CD4-positive, alpha-beta T cell (primary cell): ENCODE results near the gene ABCB9. TPM values are rescaled to one million over a fixed set of nuclear protein-coding genes. Genes with fewer than 3 reads are reported as not detected.

Experiments used
- ATAC-seq: fragments of 200-7000 bp; cut with Tn5 transposase; one replicate; pipeline ENCODE4 v1.10.0; 2022; ENCODE audit warnings: mild to moderate bottlenecking; ENCODE audit not compliant: poor library complexity
- CTCF ChIA-PET: fragments of 350-600 bp; sonication (Branson Sonifier 250); formaldehyde crosslinking; loops from one replicate; lab custom pipeline; 2021; ENCODE audit warnings: antibody characterized with exemption, inconsistent platforms; lab: Charles Lee
- POLR2A ChIA-PET: fragments of 350-600 bp; sonication (Branson Sonifier 250); formaldehyde crosslinking; loops from one replicate; lab custom pipeline; 2021; ENCODE audit warnings: antibody characterized with exemption, inconsistent platforms; lab: Charles Lee
- DNase-seq, 14 experiments: peaks; one replicate each; pipeline ENCODE4 v3.0.0-alpha.2; 2013 to 2020; ENCODE audit warnings: mixed read lengths in 2 of 14
- H3K27ac ChIP-seq, 2 donors: one replicate each; pipeline versions ENCODE4 v1.5.1 to v1.7.0; 2013; ENCODE audit warnings: low read length in 2 of 2, low read depth in 1 of 2, mild to moderate bottlenecking in 1 of 2
- H3K27me3 ChIP-seq, 2 experiments: 1 replicate in 1 of 2; 2 replicates in 1 of 2; pipeline versions ENCODE4 v1.6.1 to v1.7.0; 2013; ENCODE audit warnings: low read length in 2 of 2, control low read depth in 1 of 2, mild to moderate bottlenecking in 1 of 2, moderate library complexity in 1 of 2; ENCODE audit not compliant: insufficient read depth in 2 of 2, control insufficient read depth in 1 of 2
- H3K36me3 ChIP-seq: one replicate; pipeline ENCODE4 v1.6.1; 2013; ENCODE audit warnings: low read length, control low read depth; ENCODE audit not compliant: insufficient read depth
- H3K4me1 ChIP-seq: one replicate; pipeline ENCODE4 v1.6.1; 2013; ENCODE audit warnings: low read length, control low read depth; ENCODE audit not compliant: insufficient read depth
- H3K4me3 ChIP-seq: one replicate; pipeline ENCODE4 v1.5.1; 2013; ENCODE audit warnings: mild to moderate bottlenecking, low read length, moderate library complexity
- H3K9me3 ChIP-seq, 2 experiments: 1 replicate in 1 of 2; 2 replicates in 1 of 2; pipeline versions ENCODE4 v1.6.1 to v1.7.0; 2013; ENCODE audit warnings: low read length in 2 of 2, mild to moderate bottlenecking in 2 of 2, control low read depth in 1 of 2, moderate library complexity in 1 of 2; ENCODE audit not compliant: control insufficient read depth in 1 of 2, insufficient read depth in 1 of 2
- H3K27ac Mint-ChIP-seq: one replicate; pipeline ENCODE4 v1.8.0; 2020; ENCODE audit warnings: mixed read lengths
- H3K27me3 Mint-ChIP-seq: one replicate; pipeline ENCODE4 v1.8.0; 2021; ENCODE audit warnings: mixed read lengths
- H3K36me3 Mint-ChIP-seq: one replicate; pipeline ENCODE4 v1.8.0; 2021; ENCODE audit warnings: low read depth, mixed read lengths
- H3K4me1 Mint-ChIP-seq: one replicate; pipeline ENCODE4 v1.8.0; 2021; ENCODE audit warnings: low read depth, mixed read lengths
- H3K4me3 Mint-ChIP-seq: one replicate; pipeline ENCODE4 v1.8.0; 2020; ENCODE audit warnings: mild to moderate bottlenecking, mixed read lengths
- H3K9me3 Mint-ChIP-seq: one replicate; pipeline ENCODE4 v1.8.0; 2020; ENCODE audit warnings: mixed read lengths
- intact Hi-C, 2 experiments: fragments of 100-400 bp; cut with DNase I in 1 of 2; cut with micrococcal nuclease in 1 of 2; formaldehyde crosslinking; loops; one replicate each; pipeline versions ENCODE4 v1.15.1 to v1.9.0; 2023 to 2025; cut with DNase I, micrococcal nuclease
- total RNA-seq, 174 experiments: library from RNA in 2 of 174; stranded (reverse) in 2 of 174; gene quantifications; one replicate each; pipeline ENCODE4 v1.2.3 and lab custom pipeline; 2021 to 2026
- TF ChIP-seq, protein P1 (sequence below): fragments of 200-600 bp; IDR thresholded peaks from one replicate; pipeline ENCODE4 v1.8.0; 2022; ENCODE audit warnings: antibody characterized with exemption, mild to moderate bottlenecking

ABCB9 gene
- total RNA-seq, 2 experiments from 2014 or later, result 5.4 to 6.2 TPM

DNA sequence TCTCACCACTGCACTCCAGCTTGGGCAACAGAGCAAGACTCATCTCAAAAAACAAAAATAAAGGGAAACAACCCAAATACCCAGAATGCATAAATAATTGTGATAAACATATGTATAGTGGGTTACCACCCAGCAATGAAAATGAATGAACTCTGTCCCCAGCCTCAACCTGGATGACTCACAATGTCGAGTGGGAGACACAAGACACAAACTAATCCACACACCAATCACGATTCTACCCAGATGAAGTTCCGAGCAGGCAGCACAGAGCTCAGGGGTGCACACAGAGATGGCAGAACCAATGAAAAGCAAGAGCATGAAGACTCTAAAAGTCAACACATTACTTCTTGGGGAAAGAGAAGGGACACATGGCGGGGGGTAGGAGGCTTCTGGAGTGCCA is 27.1 kb downstream of the ABCB9 start:
- Mint-ChIP-seq H3K36me3 (no peaks in the 10 kb centered on the region), H3K27me3 (no peaks in the 10 kb centered on the region), H3K27ac (no peak overlapping the region), H3K9me3 (no peaks in the 10 kb centered on the region), H3K4me3 (no peak overlapping the region), H3K4me1 (no peaks in the 10 kb centered on the region)
- ChIA-PET CTCF (no interaction called here), POLR2A (no interaction called here)
- no peaks in the 10 kb centered on the region for H3K36me3 ChIP-seq
- no peak overlapping the region for H3K4me3 ChIP-seq
- no peak for DNase-seq
- H3K4me1 ChIP-seq, result peaks cover 5% of the 10 kb centered on the region
- no peak for ATAC-seq
- H3K27ac ChIP-seq, result no peak overlapping the region
- H3K9me3 ChIP-seq, result no peaks in the 10 kb centered on the region
- intact Hi-C loops, result no loop called here
- TF ChIP-seq, protein P1, sequence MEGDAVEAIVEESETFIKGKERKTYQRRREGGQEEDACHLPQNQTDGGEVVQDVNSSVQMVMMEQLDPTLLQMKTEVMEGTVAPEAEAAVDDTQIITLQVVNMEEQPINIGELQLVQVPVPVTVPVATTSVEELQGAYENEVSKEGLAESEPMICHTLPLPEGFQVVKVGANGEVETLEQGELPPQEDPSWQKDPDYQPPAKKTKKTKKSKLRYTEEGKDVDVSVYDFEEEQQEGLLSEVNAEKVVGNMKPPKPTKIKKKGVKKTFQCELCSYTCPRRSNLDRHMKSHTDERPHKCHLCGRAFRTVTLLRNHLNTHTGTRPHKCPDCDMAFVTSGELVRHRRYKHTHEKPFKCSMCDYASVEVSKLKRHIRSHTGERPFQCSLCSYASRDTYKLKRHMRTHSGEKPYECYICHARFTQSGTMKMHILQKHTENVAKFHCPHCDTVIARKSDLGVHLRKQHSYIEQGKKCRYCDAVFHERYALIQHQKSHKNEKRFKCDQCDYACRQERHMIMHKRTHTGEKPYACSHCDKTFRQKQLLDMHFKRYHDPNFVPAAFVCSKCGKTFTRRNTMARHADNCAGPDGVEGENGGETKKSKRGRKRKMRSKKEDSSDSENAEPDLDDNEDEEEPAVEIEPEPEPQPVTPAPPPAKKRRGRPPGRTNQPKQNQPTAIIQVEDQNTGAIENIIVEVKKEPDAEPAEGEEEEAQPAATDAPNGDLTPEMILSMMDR, result no peak
- H3K27me3 ChIP-seq, result no peaks in the 10 kb centered on the region

DNA sequence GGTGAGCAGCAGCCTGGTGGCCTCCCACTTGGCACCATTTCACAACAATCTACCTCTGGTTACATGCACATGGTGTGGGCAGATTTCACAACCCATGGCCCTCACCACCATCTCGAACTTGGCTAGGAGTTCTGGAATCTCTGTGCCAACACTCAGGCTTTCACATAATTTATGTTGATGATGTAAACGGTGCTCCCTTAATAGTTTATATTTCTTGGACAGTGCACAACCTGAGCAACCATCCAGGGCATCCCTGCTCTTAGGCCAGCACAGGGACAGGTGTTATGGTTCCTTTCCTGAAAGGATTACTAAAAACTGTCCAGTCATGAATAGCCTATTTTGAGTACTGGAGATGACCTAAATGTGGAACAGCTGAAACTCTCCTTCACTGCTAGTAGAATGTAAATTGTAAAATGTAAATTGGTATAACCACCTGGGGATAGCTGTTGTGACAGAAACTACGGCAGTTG is 28.6 kb downstream of the ABCB9 start:
- Mint-ChIP-seq H3K4me1 (no peaks in the 10 kb centered on the region), H3K9me3 (no peaks in the 10 kb centered on the region), H3K36me3 (no peaks in the 10 kb centered on the region), H3K27me3 (no peaks in the 10 kb centered on the region), H3K4me3 (no peak overlapping the region), H3K27ac (no peak overlapping the region)
- Histone ChIP-seq H3K27me3 (no peaks in the 10 kb centered on the region), H3K27ac (no peak overlapping the region), H3K4me1 (peaks cover 1% of the 10 kb centered on the region), H3K4me3 (no peak overlapping the region), H3K36me3 (no peaks in the 10 kb centered on the region), H3K9me3 (no peaks in the 10 kb centered on the region)
- ChIA-PET POLR2A (no interaction called here), CTCF (no interaction called here)
- no peak for ATAC-seq
- DNase-seq, result no peak
- TF ChIP-seq, protein P1, result no peak
- intact Hi-C loops, result no loop called here

DNA sequence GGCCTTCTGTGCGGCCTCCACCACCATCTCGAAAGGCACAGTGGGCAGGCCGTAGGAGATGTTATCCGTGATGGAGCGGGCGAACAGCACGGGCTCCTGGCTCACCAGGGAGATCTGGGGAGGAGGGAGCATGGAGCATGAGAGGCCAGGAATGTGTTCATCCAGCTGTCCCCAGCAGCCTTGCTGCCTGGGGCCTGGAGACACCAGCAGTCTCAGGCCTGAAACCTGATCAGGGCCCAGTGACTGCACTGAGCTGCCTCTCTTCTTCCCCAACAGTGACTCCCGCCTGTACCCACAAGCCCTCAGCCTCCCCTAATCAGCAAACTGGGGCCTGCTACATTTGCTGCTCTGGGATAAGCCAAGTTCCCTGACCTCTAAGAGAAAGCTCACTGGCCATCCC is 30.9 kb downstream of the ABCB9 start:
- H3K27ac Mint-ChIP-seq, result no peak overlapping the region
- no peak overlapping the region for H3K27ac ChIP-seq
- H3K27me3 ChIP-seq, result no peaks in the 10 kb centered on the region
- no peaks in the 10 kb centered on the region for H3K36me3 ChIP-seq
- no peak overlapping the region for H3K4me3 ChIP-seq
- no peaks in the 10 kb centered on the region for H3K9me3 Mint-ChIP-seq
- H3K9me3 ChIP-seq, result no peaks in the 10 kb centered on the region
- DNase-seq, result no peak
- no peaks in the 10 kb centered on the region for H3K27me3 Mint-ChIP-seq
- intact Hi-C loops, result no loop called here
- POLR2A ChIA-PET, result no interaction called here
- no peaks in the 10 kb centered on the region for H3K4me1 Mint-ChIP-seq
- TF ChIP-seq, protein P1, result no peak
- ATAC-seq, result no peak
- CTCF ChIA-PET, result no interaction called here
- H3K4me3 Mint-ChIP-seq, result no peak overlapping the region
- no peaks in the 10 kb centered on the region for H3K36me3 Mint-ChIP-seq
- no peaks in the 10 kb centered on the region for H3K4me1 ChIP-seq
